Transverse colon (tissue), 4 donors: ENCODE measurements around the gene TMEM144. TPM values are rescaled to one million over a fixed set of nuclear protein-coding genes. Genes with fewer than 3 reads are reported as not detected.
A peak's percentile ranks its signal among the peaks of the same experiment; 100 is the strongest.

ENCODE experiments used
- DNase-seq: peaks from one replicate; pipeline ENCODE4 v3.0.0-alpha.2; 2019
- H3K27ac ChIP-seq, 4 donors: fragments of 200-600 bp; sonication (generic); 2 replicates each; pipeline ENCODE4 v1.5.1; 2016 to 2018; ENCODE audit warnings: inconsistent platforms in 4 of 4
- H3K27me3 ChIP-seq: fragments of 200-600 bp; sonication (generic); 2 replicates; pipeline ENCODE4 v1.5.1; 2017; ENCODE audit warnings: inconsistent platforms
- H3K36me3 ChIP-seq, 4 donors: fragments of 200-600 bp; sonication (generic); 2 replicates each; pipeline ENCODE4 v1.5.1; 2017 to 2019; ENCODE audit warnings: inconsistent platforms in 4 of 4
- H3K4me1 ChIP-seq, 4 donors: fragments of 200-600 bp; sonication (generic); 2 replicates each; pipeline ENCODE4 v1.5.1; 2017 to 2020; ENCODE audit warnings: inconsistent platforms in 4 of 4
- H3K4me3 ChIP-seq, 4 donors: fragments of 200-600 bp; sonication (generic); 1 replicate in 1 of 4; 2 replicates in 3 of 4; pipeline versions ENCODE4 v1.5.1 to v1.6.1; 2017 to 2019; ENCODE audit warnings: inconsistent platforms in 4 of 4
- H3K9me3 ChIP-seq, 2 donors: fragments of 200-600 bp; sonication (generic); 2 replicates each; pipeline ENCODE4 v1.5.1; 2017 to 2019; ENCODE audit warnings: inconsistent platforms in 2 of 2
- EP300 ChIP-seq: sonication (generic); formaldehyde crosslinking; IDR thresholded peaks from one replicate; pipeline ENCODE4 v1.6.1; 2017; ENCODE audit warnings: antibody characterized with exemption, low read depth
- POLR2A ChIP-seq: fragments of 450-650 bp; IDR thresholded peaks from one replicate; pipeline ENCODE4 v1.6.1; 2016; ENCODE audit warnings: antibody characterized with exemption, mild to moderate bottlenecking, moderate library complexity
- POLR2AphosphoS5 ChIP-seq, 3 donors: sonication (generic); formaldehyde crosslinking; IDR thresholded peaks; one replicate each; pipeline ENCODE4 v1.6.1; 2016; ENCODE audit warnings: antibody characterized with exemption in 3 of 3
- whole genome bisulfite sequencing, 2 donors: methylation state at CpG; one replicate each; pipeline ENCODE4 v1.1.5; 2018; ENCODE audit warnings: low coverage in 1 of 2; 5-methylcytosine and 5-hydroxymethylcytosine counted together
- in situ Hi-C, 4 donors: fragments of 200-750 bp; cut with MboI; loops; one replicate each; pipeline versions ENCODE4 v1.15.0 to v1.15.1; 2017; ENCODE audit warnings: low sequenced_read_pairs in 3 of 4, low pct_ligation_motif_present in 1 of 4, low pct_unique_long_range_greater_than_20kb in 1 of 4
- intact Hi-C: fragments of 100-400 bp; cut with DNase I; formaldehyde crosslinking; loops from one replicate; pipeline ENCODE4 v1.15.1; 2023; ENCODE audit warnings: low total_unique reads
- total RNA-seq, 4 donors: library from RNA; depleted of rRNA; stranded (reverse); fragments of >200 nt; gene quantifications; one replicate each; pipeline ENCODE4 v1.1.0, GENCODE V29; 2016
- TF ChIP-seq, protein P1 (sequence below), 5 experiments: fragments of 200-600 bp in 3 of 5; fragments of 450-650 bp in 2 of 5; sonication (generic) in 3 of 5; IDR thresholded peaks; 1 replicate in 2 of 5; 2 replicates in 3 of 5; pipeline ENCODE4 v1.5.1; 2016 to 2017; ENCODE audit warnings: antibody characterized with exemption in 5 of 5, inconsistent platforms in 3 of 5, mild to moderate bottlenecking in 2 of 5, moderate library complexity in 1 of 5

The TMEM144 gene
- total RNA-seq, 4 donors from 2014 or later: 2.2 to 26.9 (median 21.2) TPM

DNA sequence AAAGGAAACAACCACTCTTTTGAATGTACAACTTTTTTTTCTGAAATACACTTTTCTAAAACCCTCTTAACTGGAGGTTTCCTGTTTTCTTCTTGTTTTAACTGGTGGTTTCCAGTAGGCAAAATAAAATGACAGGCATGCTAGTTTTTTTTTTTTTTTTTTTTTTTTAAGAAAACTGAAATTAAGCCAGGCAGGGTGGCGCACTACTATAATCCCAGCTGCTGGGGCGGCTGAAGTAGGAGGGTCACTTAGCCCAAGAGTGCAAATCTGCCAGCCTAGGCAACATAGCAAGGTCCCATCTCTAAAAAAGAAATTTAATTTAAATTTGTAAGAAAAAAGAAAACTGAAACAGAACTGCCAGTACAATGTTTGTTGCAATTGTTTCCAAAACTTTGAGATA lies 44.0 kb downstream of the TMEM144 start:
- Histone ChIP-seq H3K27ac (no peak overlapping the region), H3K27me3 (no peaks in the 10 kb centered on the region), H3K4me1 (peaks cover 0 to 3% (median 0%) of the 10 kb centered on the region in 4 donors), H3K9me3 (no peaks in the 10 kb centered on the region), H3K36me3 (no peaks in the 10 kb centered on the region), H3K4me3 (no peak overlapping the region)
- in situ Hi-C loops: loop anchor here (5.0 to 25.0 kb wide), 6 partner anchors 69 to 371 kb away; no protein-coding TSS in a partner anchor
- intact Hi-C loops: loop anchor here (10.0 kb wide), 3 partner anchors 259 to 1191 kb away; no protein-coding TSS in a partner anchor
- DNase-seq: no peak
- TF ChIP-seq EP300 (no peak), POLR2A (no peak), POLR2AphosphoS5 (IDR thresholded peaks at IDR 0.05) (no peak)
- TF ChIP-seq, protein P1, sequence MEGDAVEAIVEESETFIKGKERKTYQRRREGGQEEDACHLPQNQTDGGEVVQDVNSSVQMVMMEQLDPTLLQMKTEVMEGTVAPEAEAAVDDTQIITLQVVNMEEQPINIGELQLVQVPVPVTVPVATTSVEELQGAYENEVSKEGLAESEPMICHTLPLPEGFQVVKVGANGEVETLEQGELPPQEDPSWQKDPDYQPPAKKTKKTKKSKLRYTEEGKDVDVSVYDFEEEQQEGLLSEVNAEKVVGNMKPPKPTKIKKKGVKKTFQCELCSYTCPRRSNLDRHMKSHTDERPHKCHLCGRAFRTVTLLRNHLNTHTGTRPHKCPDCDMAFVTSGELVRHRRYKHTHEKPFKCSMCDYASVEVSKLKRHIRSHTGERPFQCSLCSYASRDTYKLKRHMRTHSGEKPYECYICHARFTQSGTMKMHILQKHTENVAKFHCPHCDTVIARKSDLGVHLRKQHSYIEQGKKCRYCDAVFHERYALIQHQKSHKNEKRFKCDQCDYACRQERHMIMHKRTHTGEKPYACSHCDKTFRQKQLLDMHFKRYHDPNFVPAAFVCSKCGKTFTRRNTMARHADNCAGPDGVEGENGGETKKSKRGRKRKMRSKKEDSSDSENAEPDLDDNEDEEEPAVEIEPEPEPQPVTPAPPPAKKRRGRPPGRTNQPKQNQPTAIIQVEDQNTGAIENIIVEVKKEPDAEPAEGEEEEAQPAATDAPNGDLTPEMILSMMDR (IDR thresholded peaks at IDR 0.05): no peak
- WGBS, 2 donors: 67 to 71% methylated on average over 1 to 2 of the region's 2 CpGs

GRCh38 chr4:158255727-158256324 lies 45.5 kb downstream of the TMEM144 start:
- WGBS, 2 donors: 37 to 50% methylated on average over 3 of the region's 3 CpGs
- no peaks in the 10 kb centered on the region for H3K9me3 ChIP-seq
- H3K4me1 ChIP-seq: peaks cover 0 to 3% (median 0%) of the 10 kb centered on the region in 4 donors
- no peaks in the 10 kb centered on the region for H3K27me3 ChIP-seq
- no peak overlapping the region for H3K4me3 ChIP-seq
- DNase-seq: no peak
- TF ChIP-seq POLR2AphosphoS5 (IDR thresholded peaks at IDR 0.05): no peak
- no peak for TF ChIP-seq POLR2A
- TF ChIP-seq, protein P1 (IDR thresholded peaks at IDR 0.05): peak; percentile 53 to 71 (median 69)
- no peak for TF ChIP-seq EP300
- no peak overlapping the region for H3K27ac ChIP-seq
- in situ Hi-C loops: loop anchor here (10.0 to 25.0 kb wide), 5 partner anchors 71 to 369 kb away; no protein-coding TSS in a partner anchor
- H3K36me3 ChIP-seq: no peaks in the 10 kb centered on the region
- intact Hi-C loops: loop anchor here (10.0 kb wide), 3 partner anchors 261 to 1189 kb away; no protein-coding TSS in a partner anchor

GRCh38 chr4:158259955-158260575 lies 49.8 kb downstream of the TMEM144 start:
- Histone ChIP-seq H3K4me3 (no peak overlapping the region), H3K27me3 (no peaks in the 10 kb centered on the region), H3K4me1 (no peaks in the 10 kb centered on the region), H3K36me3 (no peaks in the 10 kb centered on the region), H3K9me3 (no peaks in the 10 kb centered on the region), H3K27ac (no peak overlapping the region)
- intact Hi-C loops: loop anchor here (10.0 kb wide), 3 partner anchors 265 to 1185 kb away; no protein-coding TSS in a partner anchor
- 33 to 45% methylated on average over 3 of the region's 3 CpGs for WGBS, 2 donors
- no peak for TF ChIP-seq POLR2AphosphoS5 (IDR thresholded peaks at IDR 0.05)
- TF ChIP-seq EP300: no peak
- TF ChIP-seq, protein P1 (IDR thresholded peaks at IDR 0.05): peak in 3 of 5 experiments; percentile 4 to 19 (median 12)
- no peak for TF ChIP-seq POLR2A
- DNase-seq: no peak
- in situ Hi-C loops: loop anchor here (10.0 to 25.0 kb wide), 5 partner anchors 75 to 365 kb away; no protein-coding TSS in a partner anchor

DNA sequence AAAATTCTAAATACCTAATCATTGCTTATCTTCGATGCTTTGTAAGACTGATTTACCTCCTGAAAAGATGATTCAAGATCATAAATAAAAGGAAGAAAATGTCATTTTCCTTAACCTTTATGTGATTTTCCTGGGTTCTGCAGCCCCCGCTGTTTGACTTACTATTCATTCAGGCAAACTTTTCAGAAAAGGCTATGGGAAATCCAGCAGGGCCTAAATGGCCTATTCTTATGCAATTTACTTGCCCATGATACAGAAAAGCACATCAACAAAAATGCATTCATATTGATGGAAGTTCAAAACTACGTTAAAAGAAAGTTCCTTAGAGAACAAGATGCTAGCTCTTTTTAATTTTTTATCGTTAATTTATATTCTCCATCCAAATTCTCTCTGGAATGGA lies 51.2 kb downstream of the TMEM144 start:
- Histone ChIP-seq H3K4me3 (no peak overlapping the region), H3K27me3 (no peaks in the 10 kb centered on the region), H3K4me1 (no peaks in the 10 kb centered on the region), H3K36me3 (no peaks in the 10 kb centered on the region), H3K9me3 (no peaks in the 10 kb centered on the region), H3K27ac (no peak overlapping the region)
- intact Hi-C loops: no loop called here
- no peak for TF ChIP-seq EP300
- TF ChIP-seq POLR2AphosphoS5 (IDR thresholded peaks at IDR 0.05): no peak
- TF ChIP-seq, protein P1 (IDR thresholded peaks at IDR 0.05): no peak
- no peak for TF ChIP-seq POLR2A
- no peak for DNase-seq
- WGBS, 2 donors: 81 to 89% methylated on average over 4 of the region's 4 CpGs
- in situ Hi-C loops: loop anchor here in 3 of 4 donors (10.0 to 25.0 kb wide), 3 partner anchors 274 to 363 kb away; no protein-coding TSS in a partner anchor
